DMS 273 treated with DMSO at 0.1 percent for 48 hours (cell line): ENCODE data around the gene SECTM1.

Experiments
- DNase-seq: peaks from one replicate; lab custom pipeline; 2025; lab: John Stamatoyannopoulos, UW

SECTM1 gene

DNA sequence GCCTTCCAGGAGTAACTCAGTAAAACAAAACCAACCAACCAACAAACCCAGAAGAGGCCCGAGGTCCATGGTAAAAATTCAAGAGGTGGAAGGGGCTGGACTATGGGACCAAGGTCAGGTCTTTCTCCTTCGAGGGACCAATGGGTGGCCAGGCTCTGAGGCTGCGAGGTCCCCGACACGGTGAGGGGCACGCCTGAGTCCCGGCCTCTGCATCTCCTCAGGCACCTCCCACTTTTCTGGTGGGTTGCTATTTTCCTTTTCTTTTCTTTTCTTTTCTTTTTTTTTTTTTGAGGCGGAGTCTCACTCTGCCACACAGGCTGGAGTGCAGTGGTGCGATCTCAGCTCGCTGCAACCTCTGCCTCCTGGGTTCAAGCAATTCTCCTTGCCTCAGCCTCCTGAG, 34.1 kb downstream of the SECTM1 start:
- no peak for DNase-seq

DNA sequence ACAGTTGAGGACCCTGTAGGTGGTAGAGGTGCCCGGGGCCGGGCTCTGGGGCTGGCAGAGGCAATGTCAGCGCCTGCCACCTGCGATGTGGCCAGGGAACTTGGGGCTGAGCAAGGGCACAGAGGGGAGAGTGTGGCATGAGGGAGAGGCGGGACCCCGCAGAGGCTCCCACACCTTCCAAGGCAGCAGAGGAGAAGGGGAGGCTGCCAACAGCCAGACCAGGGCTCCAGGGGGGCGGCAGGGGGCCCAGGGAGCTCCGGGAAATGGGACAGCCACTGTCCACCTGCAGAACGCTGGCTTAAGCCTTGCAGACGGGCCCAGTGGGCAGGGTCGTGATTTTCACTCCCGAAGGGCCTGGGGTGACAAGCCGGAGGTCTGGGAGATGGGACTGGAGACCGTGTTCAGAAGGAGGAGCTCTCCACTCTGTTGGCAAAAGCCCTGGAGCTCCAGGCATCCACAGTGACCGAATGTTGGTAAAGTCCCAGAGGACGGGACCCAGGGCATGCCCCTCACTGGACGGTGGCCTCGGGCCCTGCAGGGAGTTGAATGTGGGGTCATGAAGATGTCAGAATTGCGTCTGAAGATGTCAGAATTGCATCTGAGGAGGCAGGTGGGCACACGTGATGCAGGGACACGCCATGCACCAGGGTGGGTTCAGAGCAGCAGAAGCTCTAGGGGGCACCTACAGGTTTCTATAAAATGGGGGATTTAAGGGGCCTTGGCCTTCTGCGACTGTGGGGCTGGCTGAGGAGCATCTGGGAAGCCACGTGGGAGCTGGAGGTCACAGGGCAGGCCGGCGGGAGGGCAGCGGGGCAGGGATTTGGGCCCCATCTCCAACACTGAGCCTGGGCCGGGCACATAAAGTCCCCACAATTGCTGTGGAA, 34.8 kb downstream of the SECTM1 start:
- DNase-seq: no peak

- DNase-seq: no peak
Measured at GRCh38 chr17:82297714-82298537, 35.6 kb downstream of the SECTM1 start.

GRCh38 chr17:82297280-82297713, 36.3 kb downstream of the SECTM1 start:
- no peak for DNase-seq

- no peak for DNase-seq
Measured at GRCh38 chr17:82296511-82297279, 36.9 kb downstream of the SECTM1 start.

DNA sequence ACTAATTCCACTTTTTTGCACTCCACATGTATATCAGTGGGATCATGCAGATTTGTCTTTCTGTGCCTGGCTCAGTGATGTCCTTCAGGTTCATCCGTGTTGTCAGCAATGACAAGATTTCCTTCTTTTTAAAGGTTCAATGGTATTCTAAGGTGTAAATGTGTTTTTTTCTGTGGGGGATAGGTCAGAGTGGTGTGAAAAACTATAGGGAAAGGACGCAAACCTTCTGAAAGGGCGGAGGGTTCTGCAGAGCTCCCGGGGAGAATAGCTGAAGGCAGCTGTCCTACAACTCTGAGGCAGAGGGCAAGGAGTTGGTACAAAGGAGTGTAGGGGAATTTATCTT, 38.1 kb downstream of the SECTM1 start:
- no peak for DNase-seq

- DNase-seq: no peak
Measured at GRCh38 chr17:82294064-82294773, 39.3 kb downstream of the SECTM1 start.

GRCh38 chr17:82292251-82293154, 41.1 kb downstream of the SECTM1 start:
- DNase-seq: peak; percentile 96

DNA sequence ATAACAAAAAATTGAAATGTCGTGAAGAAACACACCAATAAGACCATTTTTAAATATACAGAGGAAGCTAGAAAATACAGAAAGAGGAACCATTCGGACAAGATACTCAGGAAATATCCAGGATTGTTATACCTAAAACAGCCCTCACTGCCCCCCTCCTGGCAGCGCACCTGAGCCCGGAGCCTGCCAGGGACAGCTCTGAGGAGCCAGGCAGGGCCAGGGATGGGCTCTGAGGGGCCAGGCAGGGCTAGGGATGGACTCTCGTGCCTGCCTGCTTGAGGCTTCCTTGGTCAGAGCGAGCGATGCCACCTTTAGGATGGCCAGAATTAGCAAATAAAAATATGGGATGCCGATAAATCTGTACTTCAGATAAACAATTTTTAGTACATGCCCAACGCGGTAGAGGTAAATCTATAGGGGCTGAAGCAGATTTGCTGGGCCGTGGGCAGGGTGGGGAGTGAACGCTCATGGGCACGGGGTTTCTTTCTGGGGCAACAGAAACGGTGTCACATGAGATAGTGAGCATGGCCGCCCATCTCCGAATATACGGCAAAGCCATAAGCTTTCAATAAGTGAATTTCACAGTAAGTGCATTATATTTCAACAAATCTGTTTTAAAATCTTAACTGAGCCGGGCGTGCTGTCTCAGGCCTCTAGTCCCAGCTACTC, 41.9 kb downstream of the SECTM1 start:
- DNase-seq: no peak

DNA sequence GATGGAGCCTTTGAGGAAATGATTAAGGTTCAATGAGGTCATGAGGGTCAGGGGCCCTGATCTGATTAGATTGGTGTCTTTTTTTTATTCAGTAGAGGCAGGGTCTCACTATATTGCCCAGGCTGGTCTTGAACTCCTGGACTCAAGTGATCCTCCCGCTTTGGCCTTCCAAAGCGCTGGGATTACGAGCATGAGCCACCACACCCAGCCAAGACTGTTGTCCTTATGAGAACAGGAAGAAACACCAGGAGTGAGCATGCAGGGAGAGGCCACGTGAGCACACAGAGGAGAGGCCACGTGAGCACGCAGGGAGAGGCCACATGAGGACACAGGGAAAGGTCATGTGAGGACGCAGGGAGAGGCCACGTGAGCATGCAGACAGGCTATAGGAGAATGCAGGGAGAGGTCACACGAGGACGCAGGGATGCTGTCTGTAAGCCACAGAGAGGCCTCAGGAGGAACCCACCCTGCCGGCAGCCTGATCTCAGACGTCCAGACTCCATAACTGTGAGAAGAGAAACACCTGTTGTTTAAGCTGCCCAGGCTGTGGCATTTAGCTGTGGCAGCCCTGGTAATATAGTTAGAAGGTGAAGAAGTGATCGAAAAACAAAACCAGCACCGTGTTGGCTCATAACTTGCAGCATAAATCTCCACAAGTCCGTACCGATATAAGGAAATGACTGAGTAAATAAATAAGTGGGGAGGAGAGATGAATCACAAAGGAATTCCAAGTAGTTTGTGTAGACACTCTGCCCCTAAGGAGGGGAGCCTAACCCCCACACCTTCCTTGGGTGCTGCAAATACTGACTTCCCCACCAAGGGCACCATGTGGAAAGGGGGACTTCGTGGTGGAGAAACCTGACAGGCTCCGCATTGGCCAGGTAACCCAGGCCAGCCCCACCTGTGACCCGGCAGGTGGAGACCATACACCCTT, 45.4 kb downstream of the SECTM1 start:
- DNase-seq: peak; percentile 95

- no peak for DNase-seq
Measured at GRCh38 chr17:82287013-82287867, 46.3 kb downstream of the SECTM1 start.

- no peak for DNase-seq
Measured at GRCh38 chr17:82285141-82285540, 48.4 kb downstream of the SECTM1 start.

DNA sequence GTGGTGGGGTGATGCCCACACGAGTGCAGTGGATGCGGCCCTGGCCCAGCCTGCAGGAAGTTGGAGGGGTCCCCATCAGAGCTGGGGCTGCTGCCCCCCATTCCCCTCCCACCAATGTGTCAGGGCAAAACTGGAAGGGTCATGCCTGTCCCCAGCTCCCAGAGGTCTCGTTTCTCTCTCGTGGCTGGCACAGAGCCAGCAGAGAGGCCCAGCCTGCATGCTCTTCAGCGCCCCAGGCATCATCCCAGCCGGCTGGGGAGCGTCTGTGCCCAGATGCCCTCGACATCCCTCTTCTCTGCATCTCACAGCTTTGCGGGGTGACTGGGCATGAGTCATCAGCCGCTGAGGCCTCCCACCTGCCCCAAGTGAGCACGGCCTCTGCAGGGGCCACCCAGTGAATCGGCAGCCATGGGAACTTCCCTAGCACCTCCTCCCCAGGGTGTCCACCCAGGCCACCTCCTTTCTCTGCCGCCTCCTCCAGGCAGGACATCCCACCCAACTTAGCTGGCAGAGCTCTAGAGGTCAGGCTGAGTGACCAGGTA, 50.3 kb downstream of the SECTM1 start:
- no peak for DNase-seq

DNA sequence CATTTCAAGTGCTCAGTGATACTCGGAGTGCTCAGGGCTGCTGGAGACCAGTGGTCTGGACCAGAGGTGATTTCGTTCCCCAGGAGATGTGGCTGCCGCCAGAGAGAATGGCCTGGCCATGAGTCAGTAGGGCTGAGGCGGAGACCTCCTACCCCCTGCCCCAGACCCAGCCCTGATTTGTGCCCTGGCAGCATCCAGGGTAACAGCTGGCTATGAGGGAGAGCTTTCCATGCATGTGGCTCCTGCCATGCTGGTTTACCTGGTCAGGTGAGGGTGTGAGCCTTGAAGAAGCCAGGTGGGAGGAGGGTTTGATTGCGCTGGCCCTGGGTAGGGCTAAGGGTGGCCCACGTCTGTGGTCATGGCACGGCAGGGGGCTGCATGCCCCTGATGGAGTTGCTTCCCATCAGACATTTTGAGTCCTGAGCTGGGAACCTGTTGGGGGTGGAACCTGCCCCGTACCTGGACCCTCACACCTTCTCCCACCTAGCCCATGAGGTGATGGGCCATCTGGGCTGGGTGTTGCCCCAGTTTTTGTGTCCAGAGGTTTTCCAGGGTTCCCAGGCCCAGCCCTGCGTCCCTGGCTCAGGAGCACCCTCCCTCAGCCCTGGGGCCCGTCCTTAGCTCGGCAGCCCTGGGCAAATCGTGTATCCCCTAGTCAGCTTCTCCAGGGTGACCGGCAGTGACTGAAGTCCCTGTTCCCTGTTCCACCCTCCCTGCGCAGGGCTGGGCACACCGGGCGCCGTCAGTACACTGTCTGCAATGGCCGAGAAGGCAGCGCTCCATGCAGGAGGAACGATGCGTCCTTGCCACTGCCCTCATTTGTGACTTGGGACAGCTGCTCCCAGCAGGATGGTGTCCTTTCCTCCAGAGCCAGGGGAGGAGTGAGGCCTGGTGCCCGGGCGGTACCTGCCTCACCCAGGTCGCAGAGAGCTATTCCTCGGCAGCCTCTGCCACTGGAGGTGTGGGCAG, 51.0 kb downstream of the SECTM1 start:
- no peak for DNase-seq

DNA sequence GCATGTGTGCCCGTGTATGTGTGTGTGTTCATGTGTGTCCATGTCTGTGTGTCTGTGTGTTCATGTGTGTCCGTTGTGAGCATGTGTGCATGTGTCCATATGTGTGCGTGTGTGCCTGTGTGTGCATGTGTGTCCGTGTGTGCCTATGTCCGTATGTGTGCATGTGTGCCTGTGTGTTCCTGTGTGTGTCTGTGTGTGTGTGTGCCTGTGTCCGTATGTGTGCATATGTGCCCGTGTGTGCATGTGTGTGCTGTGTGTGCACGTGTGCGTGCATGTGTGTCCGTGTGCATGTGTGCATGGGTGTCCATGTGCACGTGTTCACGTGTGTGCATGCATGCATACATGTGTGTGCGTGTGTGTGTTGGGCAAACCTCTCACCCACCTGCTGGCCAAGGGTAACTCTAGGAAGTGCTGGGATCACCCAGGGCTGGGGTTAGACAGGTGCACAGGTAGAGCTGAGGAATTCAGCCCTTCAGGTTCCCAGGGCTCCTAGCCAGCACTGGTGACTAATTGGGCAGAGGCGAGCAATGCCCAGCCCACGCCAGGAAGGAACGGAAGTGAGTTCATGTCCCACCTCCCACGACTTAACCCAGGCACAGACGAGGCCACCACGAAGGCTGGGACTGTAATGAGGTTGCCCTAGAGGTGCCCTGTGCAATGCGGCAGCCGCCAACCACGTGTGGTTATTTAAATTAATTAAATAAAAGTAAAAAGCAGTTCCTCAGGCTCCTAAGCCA, 51.9 kb downstream of the SECTM1 start:
- no peak for DNase-seq

DNA sequence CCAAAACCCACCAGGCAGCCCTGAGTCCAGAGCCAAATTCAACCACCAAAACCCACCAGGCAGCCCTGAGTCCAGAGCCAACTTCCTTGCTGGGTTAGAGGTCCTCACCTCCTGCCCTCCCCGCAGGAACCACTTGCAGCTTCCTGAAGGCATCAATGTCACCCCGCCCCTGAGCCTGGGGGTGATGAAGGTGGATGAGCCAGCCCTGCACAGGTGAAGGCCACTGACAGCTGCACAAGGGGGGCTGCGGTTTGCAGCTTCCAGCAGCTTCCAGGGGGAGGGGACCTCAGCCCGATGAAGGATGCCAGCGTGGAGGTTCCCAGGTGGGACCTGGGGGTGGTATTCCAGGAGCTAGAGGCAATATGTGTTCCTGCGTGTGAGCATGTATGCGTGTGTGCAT, 52.5 kb downstream of the SECTM1 start:
- DNase-seq: no peak
